GM23338 (cell line): Measurements from ENCODE around the gene FRYL. TPM values are rescaled to one million over a fixed set of nuclear protein-coding genes. Genes with fewer than 3 reads are reported as not detected.
A peak's percentile ranks its signal among the peaks of the same experiment; 100 is the strongest.

Experiments
- ATAC-seq: fragments of 200-7000 bp; cut with Tn5 transposase; 3 replicates; pipeline ENCODE4 v1.9.1; 2020
- DNase-seq: peaks from one replicate; pipeline ENCODE4 v3.0.0-alpha.2; 2015; ENCODE audit warnings: low spot score
- H2AFZ ChIP-seq: fragments of 200-600 bp; sonication (generic); 2 replicates; pipeline ENCODE4 v1.8.0; 2016; ENCODE audit warnings: antibody characterized with exemption, mild to moderate bottlenecking, moderate library complexity
- H3F3A ChIP-seq: fragments of 200-600 bp; sonication (generic); replicated peaks from 2 replicates; pipeline ENCODE4 v1.8.0; 2017; ENCODE audit warnings: antibody characterized with exemption, mixed run types, low read depth
- H3K27ac ChIP-seq: fragments of 200-600 bp; sonication (generic); 2 replicates; pipeline ENCODE4 v1.6.1; 2016; ENCODE audit warnings: low read depth
- H3K27me3 ChIP-seq: fragments of 200-600 bp; sonication (generic); 2 replicates; pipeline ENCODE4 v1.8.0; 2016; ENCODE audit warnings: mild to moderate bottlenecking, mixed run types, moderate library complexity; ENCODE audit not compliant: insufficient read depth
- H3K36me3 ChIP-seq: fragments of 200-600 bp; sonication (generic); 2 replicates; pipeline ENCODE4 v1.8.0; 2016; ENCODE audit warnings: mild to moderate bottlenecking; ENCODE audit not compliant: insufficient read depth
- H3K4me1 ChIP-seq: fragments of 200-600 bp; sonication (generic); 2 replicates; pipeline ENCODE4 v1.8.0; 2016; ENCODE audit warnings: mild to moderate bottlenecking, moderate library complexity; ENCODE audit not compliant: insufficient read depth
- H3K4me2 ChIP-seq: fragments of 200-600 bp; sonication (generic); 2 replicates; pipeline ENCODE4 v1.7.1; 2017; ENCODE audit warnings: mixed run types
- H3K4me3 ChIP-seq: fragments of 200-600 bp; sonication (generic); 2 replicates; pipeline ENCODE4 v1.6.1; 2016; ENCODE audit warnings: mixed run types
- H3K79me2 ChIP-seq: fragments of 200-600 bp; sonication (generic); replicated peaks from 2 replicates; pipeline ENCODE4 v1.8.0; 2017; ENCODE audit warnings: mild to moderate bottlenecking; ENCODE audit not compliant: insufficient read depth
- H3K9me2 ChIP-seq: fragments of 200-600 bp; sonication (generic); 2 replicates; pipeline ENCODE4 v1.8.0; 2017; ENCODE audit not compliant: insufficient read depth
- H4K20me1 ChIP-seq: fragments of 200-600 bp; sonication (generic); replicated peaks from 2 replicates; pipeline ENCODE4 v1.8.0; 2017; ENCODE audit warnings: mild to moderate bottlenecking; ENCODE audit not compliant: insufficient read depth
- H3K27ac Mint-ChIP-seq: 2 replicates; pipeline ENCODE4 v1.8.0; 2020; ENCODE audit warnings: inconsistent platforms, mild to moderate bottlenecking, moderate library complexity, mixed read lengths
- H3K27me3 Mint-ChIP-seq: 3 replicates; pipeline ENCODE4 v1.8.0; 2022; ENCODE audit warnings: low read depth, mild to moderate bottlenecking, moderate library complexity, mixed read lengths, inconsistent platforms; ENCODE audit not compliant: insufficient read depth, poor library complexity
- H3K36me3 Mint-ChIP-seq: 3 replicates; pipeline ENCODE4 v1.8.0; 2021; ENCODE audit warnings: low read depth, mild to moderate bottlenecking, inconsistent platforms, moderate library complexity, mixed read lengths
- H3K4me1 Mint-ChIP-seq: 3 replicates; pipeline ENCODE4 v1.8.0; 2020; ENCODE audit warnings: mild to moderate bottlenecking, inconsistent platforms, mixed read lengths
- H3K4me3 Mint-ChIP-seq: 3 replicates; pipeline ENCODE4 v1.8.0; 2021; ENCODE audit warnings: moderate library complexity, mild to moderate bottlenecking, inconsistent platforms, mixed read lengths
- H3K9me3 Mint-ChIP-seq: 3 replicates; pipeline ENCODE4 v1.8.0; 2020; ENCODE audit warnings: moderate library complexity, mild to moderate bottlenecking, inconsistent platforms, mixed read lengths
- EZH2 ChIP-seq: fragments of 200-600 bp; sonication (generic); IDR thresholded peaks from one replicate; pipeline ENCODE4 v1.8.0; 2017; ENCODE audit warnings: antibody characterized with exemption, mild to moderate bottlenecking, low read depth; ENCODE audit not compliant: unreplicated experiment
- EZH2phosphoT487 ChIP-seq: fragments of 200-600 bp; sonication (generic); IDR thresholded peaks from one replicate; pipeline ENCODE4 v1.8.1; 2018; ENCODE audit warnings: antibody characterized with exemption; ENCODE audit not compliant: unreplicated experiment
- JUNB ChIP-seq: IDR thresholded peaks from one replicate; pipeline ENCODE4 v1.6.1; 2016; ENCODE audit warnings: antibody characterized with exemption; ENCODE audit not compliant: unreplicated experiment
- NANOG ChIP-seq: IDR thresholded peaks from 2 replicates; pipeline ENCODE4 v1.6.1; 2016; ENCODE audit warnings: antibody characterized with exemption, borderline replicate concordance
- POLR2AphosphoS5 ChIP-seq: IDR thresholded peaks from 2 replicates; pipeline ENCODE4 v1.6.1; 2016; ENCODE audit warnings: antibody characterized with exemption, low read depth
- STAT1 ChIP-seq: IDR thresholded peaks from one replicate; pipeline ENCODE4 v1.6.1; 2016; ENCODE audit warnings: antibody characterized with exemption; ENCODE audit not compliant: unreplicated experiment
- ZNF331 ChIP-seq: fragments of 250-450 bp; sonication (Bioruptor Pico); IDR thresholded peaks from 2 replicates; pipeline ENCODE4 v1.5.0; 2020; ENCODE audit warnings: low read depth, mild to moderate bottlenecking, moderate library complexity
- polyA plus RNA-seq: library from polyadenylated mRNA; unstranded; fragments of >200 nt; fragmentation: Nextera tagmentation; extraction: Ambion mirVana; gene quantifications from 2 replicates; pipeline ENCODE4 v1.2.1, GENCODE V29; 2016
- total RNA-seq: library from RNA; depleted of rRNA; stranded (reverse); fragments of >200 nt; shearing (Covaris generic); gene quantifications from 2 replicates; pipeline ENCODE4 v1.2.3, GENCODE V29; 2014
- TF ChIP-seq, protein P1 (sequence below), 2 experiments: fragments of 200-600 bp in 1 of 2; sonication (generic) in 1 of 2; conservative IDR thresholded peaks; 2 replicates each; pipeline versions ENCODE4 v1.5.1 to v1.6.1; 2016 to 2017; ENCODE audit warnings: antibody characterized with exemption in 2 of 2, low read depth in 2 of 2, mild to moderate bottlenecking in 2 of 2, moderate library complexity in 1 of 2
- TF ChIP-seq, protein P2 (sequence below): IDR thresholded peaks from 2 replicates; pipeline ENCODE4 v1.6.1; 2016; ENCODE audit warnings: antibody characterized with exemption
- TF ChIP-seq, protein P3 (sequence below): fragments of 250-450 bp; sonication (Bioruptor Pico); IDR thresholded peaks from 2 replicates; pipeline ENCODE4 v1.5.0; 2020; ENCODE audit warnings: mild to moderate bottlenecking, moderate library complexity
- TF ChIP-seq, protein P4 (sequence below): IDR thresholded peaks from one replicate; pipeline ENCODE4 v1.6.1; 2018; ENCODE audit warnings: antibody characterized with exemption; ENCODE audit not compliant: unreplicated experiment

The FRYL gene
- total and polyA plus RNA-seq, 2 experiments from 2014 or later, result 30.7 to 53.3 TPM

DNA sequence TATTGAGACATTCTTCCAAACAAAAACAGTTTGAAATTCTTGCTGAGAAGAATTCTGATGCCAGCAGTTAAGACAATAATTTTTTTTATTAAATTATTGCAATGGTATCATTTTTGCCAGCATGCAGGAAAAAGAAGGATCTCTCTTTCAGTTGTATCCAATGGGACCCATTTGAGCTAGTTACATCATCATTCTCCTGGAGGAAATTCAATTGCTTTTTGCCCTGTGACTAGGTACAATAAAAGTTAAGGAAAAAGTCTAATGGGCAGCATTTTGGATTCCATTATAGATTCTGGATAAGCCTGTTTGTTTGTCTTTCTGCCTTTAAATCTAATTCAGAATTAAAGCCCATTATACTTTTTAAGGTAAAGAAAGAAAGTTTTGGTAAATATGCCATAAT lies 10.5 kb upstream of the FRYL start:
- Histone ChIP-seq H3K9me2 (no peaks in the 10 kb centered on the region; the same call in 1 of the 2 replicates), H3K4me1 (no peaks in the 10 kb centered on the region), H3K27ac (no peak overlapping the region), H4K20me1 (no peaks in the 10 kb centered on the region), H3K79me2 (no peaks in the 10 kb centered on the region), H2AFZ (peak overlapping the region; percentile 48; the same call in 1 of the 2 replicates), H3K4me3 (no peak overlapping the region), H3K4me2 (no peak overlapping the region), H3K27me3 (no peaks in the 10 kb centered on the region), H3F3A (no peaks in the 10 kb centered on the region), H3K36me3 (no peaks in the 10 kb centered on the region)
- Mint-ChIP-seq H3K27me3 (peaks cover 3% of the 10 kb centered on the region), H3K27ac (no peak overlapping the region), H3K4me3 (no peak overlapping the region), H3K36me3 (no peaks in the 10 kb centered on the region), H3K4me1 (no peaks in the 10 kb centered on the region), H3K9me3 (no peaks in the 10 kb centered on the region)
- ATAC-seq, result no peak
- DNase-seq, result no peak
- no peak for TF ChIP-seq EZH2phosphoT487
- TF ChIP-seq ZNF331 (CRISPR knock-in tag), result no peak
- no peak for TF ChIP-seq EZH2
- TF ChIP-seq, protein P1, sequence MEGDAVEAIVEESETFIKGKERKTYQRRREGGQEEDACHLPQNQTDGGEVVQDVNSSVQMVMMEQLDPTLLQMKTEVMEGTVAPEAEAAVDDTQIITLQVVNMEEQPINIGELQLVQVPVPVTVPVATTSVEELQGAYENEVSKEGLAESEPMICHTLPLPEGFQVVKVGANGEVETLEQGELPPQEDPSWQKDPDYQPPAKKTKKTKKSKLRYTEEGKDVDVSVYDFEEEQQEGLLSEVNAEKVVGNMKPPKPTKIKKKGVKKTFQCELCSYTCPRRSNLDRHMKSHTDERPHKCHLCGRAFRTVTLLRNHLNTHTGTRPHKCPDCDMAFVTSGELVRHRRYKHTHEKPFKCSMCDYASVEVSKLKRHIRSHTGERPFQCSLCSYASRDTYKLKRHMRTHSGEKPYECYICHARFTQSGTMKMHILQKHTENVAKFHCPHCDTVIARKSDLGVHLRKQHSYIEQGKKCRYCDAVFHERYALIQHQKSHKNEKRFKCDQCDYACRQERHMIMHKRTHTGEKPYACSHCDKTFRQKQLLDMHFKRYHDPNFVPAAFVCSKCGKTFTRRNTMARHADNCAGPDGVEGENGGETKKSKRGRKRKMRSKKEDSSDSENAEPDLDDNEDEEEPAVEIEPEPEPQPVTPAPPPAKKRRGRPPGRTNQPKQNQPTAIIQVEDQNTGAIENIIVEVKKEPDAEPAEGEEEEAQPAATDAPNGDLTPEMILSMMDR (conservative IDR thresholded peaks at IDR 0.05; ENCODE audit: low read depth in 2 of 2), result no peak
- TF ChIP-seq, protein P2, sequence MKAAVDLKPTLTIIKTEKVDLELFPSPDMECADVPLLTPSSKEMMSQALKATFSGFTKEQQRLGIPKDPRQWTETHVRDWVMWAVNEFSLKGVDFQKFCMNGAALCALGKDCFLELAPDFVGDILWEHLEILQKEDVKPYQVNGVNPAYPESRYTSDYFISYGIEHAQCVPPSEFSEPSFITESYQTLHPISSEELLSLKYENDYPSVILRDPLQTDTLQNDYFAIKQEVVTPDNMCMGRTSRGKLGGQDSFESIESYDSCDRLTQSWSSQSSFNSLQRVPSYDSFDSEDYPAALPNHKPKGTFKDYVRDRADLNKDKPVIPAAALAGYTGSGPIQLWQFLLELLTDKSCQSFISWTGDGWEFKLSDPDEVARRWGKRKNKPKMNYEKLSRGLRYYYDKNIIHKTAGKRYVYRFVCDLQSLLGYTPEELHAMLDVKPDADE, result no peak
- TF ChIP-seq, protein P3, sequence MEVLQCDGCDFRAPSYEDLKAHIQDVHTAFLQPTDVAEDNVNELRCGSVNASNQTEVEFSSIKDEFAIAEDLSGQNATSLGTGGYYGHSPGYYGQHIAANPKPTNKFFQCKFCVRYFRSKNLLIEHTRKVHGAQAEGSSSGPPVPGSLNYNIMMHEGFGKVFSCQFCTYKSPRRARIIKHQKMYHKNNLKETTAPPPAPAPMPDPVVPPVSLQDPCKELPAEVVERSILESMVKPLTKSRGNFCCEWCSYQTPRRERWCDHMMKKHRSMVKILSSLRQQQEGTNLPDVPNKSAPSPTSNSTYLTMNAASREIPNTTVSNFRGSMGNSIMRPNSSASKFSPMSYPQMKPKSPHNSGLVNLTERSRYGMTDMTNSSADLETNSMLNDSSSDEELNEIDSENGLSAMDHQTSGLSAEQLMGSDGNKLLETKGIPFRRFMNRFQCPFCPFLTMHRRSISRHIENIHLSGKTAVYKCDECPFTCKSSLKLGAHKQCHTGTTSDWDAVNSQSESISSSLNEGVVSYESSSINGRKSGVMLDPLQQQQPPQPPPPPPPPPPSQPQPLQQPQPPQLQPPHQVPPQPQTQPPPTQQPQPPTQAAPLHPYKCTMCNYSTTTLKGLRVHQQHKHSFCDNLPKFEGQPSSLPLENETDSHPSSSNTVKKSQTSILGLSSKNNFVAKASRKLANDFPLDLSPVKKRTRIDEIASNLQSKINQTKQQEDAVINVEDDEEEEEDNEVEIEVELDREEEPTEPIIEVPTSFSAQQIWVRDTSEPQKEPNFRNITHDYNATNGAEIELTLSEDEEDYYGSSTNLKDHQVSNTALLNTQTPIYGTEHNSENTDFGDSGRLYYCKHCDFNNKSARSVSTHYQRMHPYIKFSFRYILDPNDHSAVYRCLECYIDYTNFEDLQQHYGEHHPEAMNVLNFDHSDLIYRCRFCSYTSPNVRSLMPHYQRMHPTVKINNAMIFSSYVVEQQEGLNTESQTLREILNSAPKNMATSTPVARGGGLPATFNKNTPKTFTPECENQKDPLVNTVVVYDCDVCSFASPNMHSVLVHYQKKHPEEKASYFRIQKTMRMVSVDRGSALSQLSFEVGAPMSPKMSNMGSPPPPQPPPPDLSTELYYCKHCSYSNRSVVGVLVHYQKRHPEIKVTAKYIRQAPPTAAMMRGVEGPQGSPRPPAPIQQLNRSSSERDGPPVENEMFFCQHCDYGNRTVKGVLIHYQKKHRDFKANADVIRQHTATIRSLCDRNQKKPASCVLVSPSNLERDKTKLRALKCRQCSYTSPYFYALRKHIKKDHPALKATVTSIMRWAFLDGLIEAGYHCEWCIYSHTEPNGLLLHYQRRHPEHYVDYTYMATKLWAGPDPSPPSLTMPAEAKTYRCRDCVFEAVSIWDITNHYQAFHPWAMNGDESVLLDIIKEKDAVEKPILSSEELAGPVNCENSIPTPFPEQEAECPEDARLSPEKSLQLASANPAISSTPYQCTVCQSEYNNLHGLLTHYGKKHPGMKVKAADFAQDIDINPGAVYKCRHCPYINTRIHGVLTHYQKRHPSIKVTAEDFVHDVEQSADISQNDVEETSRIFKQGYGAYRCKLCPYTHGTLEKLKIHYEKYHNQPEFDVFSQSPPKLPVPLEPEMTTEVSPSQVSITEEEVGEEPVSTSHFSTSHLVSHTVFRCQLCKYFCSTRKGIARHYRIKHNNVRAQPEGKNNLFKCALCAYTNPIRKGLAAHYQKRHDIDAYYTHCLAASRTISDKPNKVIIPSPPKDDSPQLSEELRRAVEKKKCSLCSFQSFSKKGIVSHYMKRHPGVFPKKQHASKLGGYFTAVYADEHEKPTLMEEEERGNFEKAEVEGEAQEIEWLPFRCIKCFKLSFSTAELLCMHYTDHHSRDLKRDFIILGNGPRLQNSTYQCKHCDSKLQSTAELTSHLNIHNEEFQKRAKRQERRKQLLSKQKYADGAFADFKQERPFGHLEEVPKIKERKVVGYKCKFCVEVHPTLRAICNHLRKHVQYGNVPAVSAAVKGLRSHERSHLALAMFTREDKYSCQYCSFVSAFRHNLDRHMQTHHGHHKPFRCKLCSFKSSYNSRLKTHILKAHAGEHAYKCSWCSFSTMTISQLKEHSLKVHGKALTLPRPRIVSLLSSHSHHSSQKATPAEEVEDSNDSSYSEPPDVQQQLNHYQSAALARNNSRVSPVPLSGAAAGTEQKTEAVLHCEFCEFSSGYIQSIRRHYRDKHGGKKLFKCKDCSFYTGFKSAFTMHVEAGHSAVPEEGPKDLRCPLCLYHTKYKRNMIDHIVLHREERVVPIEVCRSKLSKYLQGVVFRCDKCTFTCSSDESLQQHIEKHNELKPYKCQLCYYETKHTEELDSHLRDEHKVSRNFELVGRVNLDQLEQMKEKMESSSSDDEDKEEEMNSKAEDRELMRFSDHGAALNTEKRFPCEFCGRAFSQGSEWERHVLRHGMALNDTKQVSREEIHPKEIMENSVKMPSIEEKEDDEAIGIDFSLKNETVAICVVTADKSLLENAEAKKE, result no peak
- no peak for TF ChIP-seq STAT1
- no peak for TF ChIP-seq POLR2AphosphoS5
- TF ChIP-seq NANOG, result no peak
- TF ChIP-seq JUNB, result no peak
- TF ChIP-seq, protein P4, sequence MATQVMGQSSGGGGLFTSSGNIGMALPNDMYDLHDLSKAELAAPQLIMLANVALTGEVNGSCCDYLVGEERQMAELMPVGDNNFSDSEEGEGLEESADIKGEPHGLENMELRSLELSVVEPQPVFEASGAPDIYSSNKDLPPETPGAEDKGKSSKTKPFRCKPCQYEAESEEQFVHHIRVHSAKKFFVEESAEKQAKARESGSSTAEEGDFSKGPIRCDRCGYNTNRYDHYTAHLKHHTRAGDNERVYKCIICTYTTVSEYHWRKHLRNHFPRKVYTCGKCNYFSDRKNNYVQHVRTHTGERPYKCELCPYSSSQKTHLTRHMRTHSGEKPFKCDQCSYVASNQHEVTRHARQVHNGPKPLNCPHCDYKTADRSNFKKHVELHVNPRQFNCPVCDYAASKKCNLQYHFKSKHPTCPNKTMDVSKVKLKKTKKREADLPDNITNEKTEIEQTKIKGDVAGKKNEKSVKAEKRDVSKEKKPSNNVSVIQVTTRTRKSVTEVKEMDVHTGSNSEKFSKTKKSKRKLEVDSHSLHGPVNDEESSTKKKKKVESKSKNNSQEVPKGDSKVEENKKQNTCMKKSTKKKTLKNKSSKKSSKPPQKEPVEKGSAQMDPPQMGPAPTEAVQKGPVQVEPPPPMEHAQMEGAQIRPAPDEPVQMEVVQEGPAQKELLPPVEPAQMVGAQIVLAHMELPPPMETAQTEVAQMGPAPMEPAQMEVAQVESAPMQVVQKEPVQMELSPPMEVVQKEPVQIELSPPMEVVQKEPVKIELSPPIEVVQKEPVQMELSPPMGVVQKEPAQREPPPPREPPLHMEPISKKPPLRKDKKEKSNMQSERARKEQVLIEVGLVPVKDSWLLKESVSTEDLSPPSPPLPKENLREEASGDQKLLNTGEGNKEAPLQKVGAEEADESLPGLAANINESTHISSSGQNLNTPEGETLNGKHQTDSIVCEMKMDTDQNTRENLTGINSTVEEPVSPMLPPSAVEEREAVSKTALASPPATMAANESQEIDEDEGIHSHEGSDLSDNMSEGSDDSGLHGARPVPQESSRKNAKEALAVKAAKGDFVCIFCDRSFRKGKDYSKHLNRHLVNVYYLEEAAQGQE, result no peak
